ENCODE data around the gene ATXN1.

GRCh38 chr6:16473184-16473907 is 287.9 kb downstream of the ATXN1 start:
- TF ChIP-seq GATA3 (IDR thresholded peaks at IDR 0.05; ENCODE audit: low read depth, low read length), result no peak
- TF ChIP-seq GATA2 (IDR thresholded peaks at IDR 0.05; ENCODE audit: low read depth, low read length), result no peak
